HG03103 (cell line): Measurements from ENCODE around the gene RPA3.

Source experiments
- ATAC-seq: cut with Tn5 transposase; IDR thresholded peaks from one replicate; pipeline ENCODE4 v1.9.1; 2021; ENCODE audit warnings: low read depth; ENCODE audit not compliant: unreplicated experiment

The RPA3 gene

GRCh38 chr7:7614018-7614741 lies 104.2 kb downstream of the RPA3 start:
- no peak for ATAC-seq

DNA sequence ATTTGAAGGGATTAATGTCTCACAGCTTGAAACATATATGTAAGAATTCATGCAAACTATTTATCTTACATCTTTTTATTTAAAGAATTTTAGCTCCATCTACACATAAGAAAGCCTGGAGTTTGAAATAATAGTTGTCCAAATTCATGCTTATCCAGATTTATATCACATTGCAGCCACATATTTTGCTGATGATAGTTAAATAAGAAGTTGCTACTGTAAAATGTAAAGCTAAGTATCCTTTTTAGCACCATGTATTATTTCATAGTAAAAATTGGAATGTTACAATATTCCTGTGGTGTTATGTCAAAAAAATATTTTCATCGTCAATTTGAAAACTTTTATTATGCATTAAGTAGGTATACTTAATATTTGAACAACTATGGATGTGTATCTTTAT lies 105.2 kb downstream of the RPA3 start:
- ATAC-seq, result no peak

DNA sequence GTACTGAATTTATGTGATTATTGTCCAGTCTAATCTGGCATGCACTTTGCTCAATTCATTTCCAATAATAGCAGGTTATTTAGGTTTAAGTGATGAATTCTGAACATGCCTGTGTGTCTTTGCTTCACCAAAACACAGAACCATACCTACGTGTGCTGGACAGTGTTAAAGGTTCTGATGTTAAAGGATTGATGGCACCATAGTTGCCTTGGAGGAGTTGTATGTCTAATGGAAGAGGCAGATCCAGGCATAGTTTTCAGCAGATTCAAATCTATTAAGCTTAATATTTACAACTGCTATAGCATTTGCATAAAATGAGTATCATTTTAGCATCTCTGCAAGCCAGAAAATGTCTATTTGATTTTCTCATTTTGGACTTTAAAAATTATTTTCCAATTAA lies 105.9 kb downstream of the RPA3 start:
- ATAC-seq, result no peak

DNA sequence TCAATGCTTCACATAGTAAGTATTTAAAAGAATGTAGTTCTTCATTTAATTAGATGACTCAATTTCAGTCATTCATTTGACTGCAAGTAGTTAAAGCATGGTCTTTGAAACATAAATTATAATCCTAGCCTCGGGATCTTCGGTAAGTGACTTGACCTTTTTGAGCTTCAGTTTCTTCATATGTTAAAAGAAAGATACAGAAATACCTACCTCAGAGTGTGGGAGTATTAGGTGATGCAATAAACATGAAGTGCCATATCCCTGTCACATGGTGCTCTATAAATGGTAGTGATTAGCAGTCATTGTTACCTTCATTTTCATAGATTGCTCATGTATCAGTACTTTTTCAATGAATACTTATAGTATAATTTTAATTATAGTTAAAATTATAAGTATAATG lies 109.1 kb downstream of the RPA3 start:
- no peak for ATAC-seq

GRCh38 chr7:7607010-7607409 lies 111.4 kb downstream of the RPA3 start:
- no peak for ATAC-seq

GRCh38 chr7:7596176-7596575 lies 122.2 kb downstream of the RPA3 start:
- ATAC-seq, result no peak

DNA sequence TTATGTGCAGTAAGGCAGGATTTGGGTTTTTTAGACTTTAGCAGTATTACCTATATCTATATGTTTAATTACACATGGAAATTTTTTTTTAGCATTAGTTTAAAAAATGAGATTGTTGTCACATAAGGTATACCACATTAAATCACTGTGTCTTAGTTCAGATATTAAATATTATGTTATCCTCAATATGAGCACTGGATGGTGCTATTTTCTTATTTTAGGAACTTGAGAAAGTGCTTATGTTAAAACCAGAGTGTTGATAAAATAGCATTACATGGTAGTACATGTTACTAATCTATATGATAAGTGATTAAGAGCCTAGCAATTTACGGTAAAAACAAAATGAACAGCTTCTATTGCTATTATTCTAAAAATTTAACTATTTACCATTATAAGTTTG lies 123.0 kb downstream of the RPA3 start:
- no peak for ATAC-seq
